NCI-H526 (cell line): ENCODE measurements around the gene DDAH1.

Experiments used
- DNase-seq, 2 experiments: peaks; one replicate each; lab custom pipeline; 2025; lab: John Stamatoyannopoulos, UW

DDAH1 gene

GRCh38 chr1:85328713-85329397 is 136.1 kb downstream of the DDAH1 start:
- DNase-seq, result no peak

GRCh38 chr1:85327759-85328158 is 137.2 kb downstream of the DDAH1 start:
- no peak for DNase-seq

GRCh38 chr1:85326851-85327250 is 138.1 kb downstream of the DDAH1 start:
- DNase-seq, result no peak

GRCh38 chr1:85326336-85326735 is 138.6 kb downstream of the DDAH1 start:
- DNase-seq, result no peak

GRCh38 chr1:85325920-85326319 is 139.0 kb downstream of the DDAH1 start:
- DNase-seq, result no peak

- DNase-seq, result no peak
These were observed 141.2 kb downstream of the DDAH1 start for GRCh38 chr1:85323770-85324169.

- no peak for DNase-seq
These were observed 142.3 kb downstream of the DDAH1 start for GRCh38 chr1:85322655-85323054.

- DNase-seq, result no peak
These were observed 143.6 kb downstream of the DDAH1 start for GRCh38 chr1:85321237-85321964.

- DNase-seq, result no peak
These were observed 144.4 kb downstream of the DDAH1 start for GRCh38 chr1:85320371-85321131.

- DNase-seq, result no peak
These were observed 145.0 kb downstream of the DDAH1 start for GRCh38 chr1:85319931-85320330.

- DNase-seq, result no peak
These were observed 145.5 kb downstream of the DDAH1 start for GRCh38 chr1:85319491-85319890.

GRCh38 chr1:85318217-85318616 is 146.7 kb downstream of the DDAH1 start:
- no peak for DNase-seq

- DNase-seq, result no peak
These were observed 147.4 kb downstream of the DDAH1 start for GRCh38 chr1:85317560-85317959.

- DNase-seq, result no peak
These were observed 148.6 kb downstream of the DDAH1 start for GRCh38 chr1:85316321-85316720.

- DNase-seq, result no peak
These were observed 149.2 kb downstream of the DDAH1 start for GRCh38 chr1:85315789-85316188.

GRCh38 chr1:85314726-85315125 is 150.2 kb downstream of the DDAH1 start:
- DNase-seq, result no peak

- DNase-seq, result no peak
These were observed 150.9 kb downstream of the DDAH1 start for GRCh38 chr1:85313888-85314696.

- no peak for DNase-seq
These were observed 153.1 kb downstream of the DDAH1 start for GRCh38 chr1:85311818-85312217.

- DNase-seq, result no peak
These were observed 156.1 kb downstream of the DDAH1 start for GRCh38 chr1:85308833-85309350.

- DNase-seq, result peak; percentile 54 to 94
These were observed 156.7 kb downstream of the DDAH1 start for GRCh38 chr1:85307987-85308832.

GRCh38 chr1:85306236-85306635 is 158.7 kb downstream of the DDAH1 start:
- no peak for DNase-seq
